ENCODE results near the gene CD38. TPM values are rescaled to one million over a fixed set of nuclear protein-coding genes. Genes with fewer than 3 reads are reported as not detected.

CD38 gene
- total RNA-seq, 1 donor from 2014 or later: 9.4 TPM

- DNase-seq: peak; percentile 35
These were observed 12.7 kb upstream of the CD38 start for GRCh38 chr4:15765391-15765790.

GRCh38 chr4:15765910-15766697 is 12.0 kb upstream of the CD38 start:
- no peak for DNase-seq

- DNase-seq: no peak
These were observed 11.3 kb upstream of the CD38 start for GRCh38 chr4:15766821-15767220.

- DNase-seq: no peak
These were observed 8.9 kb upstream of the CD38 start for GRCh38 chr4:15769202-15769601.

- DNase-seq: no peak
These were observed 6.7 kb upstream of the CD38 start for GRCh38 chr4:15771216-15772058.

GRCh38 chr4:15774020-15774420 is 4.1 kb upstream of the CD38 start:
- no peak for DNase-seq

- no peak for DNase-seq
These were observed 1.1 kb upstream of the CD38 start for GRCh38 chr4:15776871-15777648.

- no peak for DNase-seq
These were observed 335 bp upstream of the CD38 start for GRCh38 chr4:15777697-15778288.

- DNase-seq: peak; percentile 59
These were observed 1.2 kb downstream of the CD38 start for GRCh38 chr4:15779306-15779705.

GRCh38 chr4:15779809-15780208 is 1.7 kb downstream of the CD38 start:
- no peak for DNase-seq

GRCh38 chr4:15781427-15782095 is 3.4 kb downstream of the CD38 start:
- no peak for DNase-seq

- DNase-seq: no peak
These were observed 5.5 kb downstream of the CD38 start for GRCh38 chr4:15783676-15784075.

GRCh38 chr4:15784959-15785634 is 7.0 kb downstream of the CD38 start:
- DNase-seq: no peak

GRCh38 chr4:15786743-15787142 is 8.6 kb downstream of the CD38 start:
- no peak for DNase-seq

GRCh38 chr4:15792974-15793373 is 14.8 kb downstream of the CD38 start:
- DNase-seq: no peak

GRCh38 chr4:15793506-15794363 is 15.6 kb downstream of the CD38 start:
- no peak for DNase-seq

GRCh38 chr4:15794426-15794825 is 16.3 kb downstream of the CD38 start:
- no peak for DNase-seq

GRCh38 chr4:15794905-15795304 is 16.8 kb downstream of the CD38 start:
- DNase-seq: peak; percentile 35

- DNase-seq: no peak
These were observed 19.2 kb downstream of the CD38 start for GRCh38 chr4:15797320-15797719.

- DNase-seq: no peak
These were observed 21.0 kb downstream of the CD38 start for GRCh38 chr4:15799141-15799540.

GRCh38 chr4:15799701-15800100 is 21.6 kb downstream of the CD38 start:
- no peak for DNase-seq
